Activated T-cell treated with anti-CD3 and anti-CD28 coated beads, Interleukin-2, amount 50 U/mL, for 1 hour (primary cell): ENCODE data around the gene SLCO2A1.

Source experiments
- DNase-seq: peaks from one replicate; pipeline ENCODE4 v3.0.0-alpha.2; 2020

Gene SLCO2A1

GRCh38 chr3:133997871-133998635, 31.7 kb downstream of the SLCO2A1 start:
- no peak for DNase-seq

- no peak for DNase-seq
These were observed 32.7 kb downstream of the SLCO2A1 start for GRCh38 chr3:133996996-133997395.

GRCh38 chr3:133996251-133996661, 33.5 kb downstream of the SLCO2A1 start:
- no peak for DNase-seq

- no peak for DNase-seq
These were observed 34.5 kb downstream of the SLCO2A1 start for GRCh38 chr3:133995264-133995663.

GRCh38 chr3:133994166-133994890, 35.4 kb downstream of the SLCO2A1 start:
- no peak for DNase-seq

GRCh38 chr3:133992951-133993620, 36.6 kb downstream of the SLCO2A1 start:
- DNase-seq, result no peak

GRCh38 chr3:133992381-133992780, 37.3 kb downstream of the SLCO2A1 start:
- no peak for DNase-seq

GRCh38 chr3:133991637-133992036, 38.1 kb downstream of the SLCO2A1 start:
- DNase-seq, result no peak

GRCh38 chr3:133991209-133991608, 38.5 kb downstream of the SLCO2A1 start:
- DNase-seq, result no peak

GRCh38 chr3:133989936-133990702, 39.6 kb downstream of the SLCO2A1 start:
- no peak for DNase-seq

- no peak for DNase-seq
These were observed 41.0 kb downstream of the SLCO2A1 start for GRCh38 chr3:133988631-133989161.

GRCh38 chr3:133987948-133988484, 41.7 kb downstream of the SLCO2A1 start:
- DNase-seq, result no peak

- DNase-seq, result no peak
These were observed 42.6 kb downstream of the SLCO2A1 start for GRCh38 chr3:133987136-133987535.

- no peak for DNase-seq
These were observed 43.4 kb downstream of the SLCO2A1 start for GRCh38 chr3:133986311-133986710.

GRCh38 chr3:133984975-133985374, 44.8 kb downstream of the SLCO2A1 start:
- no peak for DNase-seq

- DNase-seq, result no peak
These were observed 45.9 kb downstream of the SLCO2A1 start for GRCh38 chr3:133983576-133984560.

GRCh38 chr3:133983126-133983525, 46.6 kb downstream of the SLCO2A1 start:
- DNase-seq, result no peak

GRCh38 chr3:133980550-133980949, 49.2 kb downstream of the SLCO2A1 start:
- DNase-seq, result no peak

- no peak for DNase-seq
These were observed 49.7 kb downstream of the SLCO2A1 start for GRCh38 chr3:133980035-133980434.

GRCh38 chr3:133979553-133979952, 50.2 kb downstream of the SLCO2A1 start:
- no peak for DNase-seq

GRCh38 chr3:133977568-133977967, 52.2 kb downstream of the SLCO2A1 start:
- no peak for DNase-seq
